A673 (cell line): ENCODE data around the gene CDYL2. TPM values are rescaled to one million over a fixed set of nuclear protein-coding genes. Genes with fewer than 3 reads are reported as not detected.

ENCODE experiments used
- BruUV-seq: library from RNA; stranded (reverse); fragments of 400-500 nt; replicated peaks from 2 replicates; lab custom pipeline; 2021; lab: Mats Ljungman, UMichigan
- CTCF ChIA-PET: fragments of 300-600 bp; sonication (Branson Sonifier 250); formaldehyde crosslinking; loops from one replicate; lab custom pipeline; 2022; ENCODE audit warnings: antibody characterized with exemption; lab: Charles Lee
- POLR2A ChIA-PET: fragments of 300-600 bp; sonication (Branson Sonifier 250); formaldehyde crosslinking; loops from one replicate; lab custom pipeline; 2022; ENCODE audit warnings: antibody characterized with exemption; ENCODE audit not compliant: low non-redundant PET; lab: Charles Lee
- DNase-seq: peaks from one replicate; pipeline ENCODE4 v3.0.0-alpha.2; 2015; ENCODE audit warnings: low spot score
- H3K27ac ChIP-seq: fragments of 200-600 bp; sonication (generic); 2 replicates; pipeline ENCODE4 v1.5.1; 2016; ENCODE audit warnings: mixed run types, low read depth, mild to moderate bottlenecking, mixed read lengths, antibody characterized with exemption, low read length; ENCODE audit not compliant: poor library complexity, severe bottlenecking
- H3K27me3 ChIP-seq: fragments of 200-600 bp; sonication (generic); replicated peaks from 2 replicates; pipeline ENCODE4 v1.6.1; 2017; ENCODE audit warnings: mixed run types, low read depth, mild to moderate bottlenecking, mixed read lengths, antibody characterized with exemption, low read length; ENCODE audit not compliant: insufficient read depth, poor library complexity
- H3K36me3 ChIP-seq: fragments of 200-600 bp; sonication (generic); 2 replicates; pipeline ENCODE4 v1.6.1; 2016; ENCODE audit warnings: mixed run types, mild to moderate bottlenecking, mixed read lengths, antibody characterized with exemption, low read length; ENCODE audit not compliant: insufficient read depth, poor library complexity, severe bottlenecking
- H3K4me1 ChIP-seq: fragments of 200-600 bp; sonication (generic); 2 replicates; pipeline ENCODE4 v1.6.1; 2017; ENCODE audit warnings: mixed run types, mild to moderate bottlenecking, mixed read lengths, antibody characterized with exemption, low read length; ENCODE audit not compliant: insufficient read depth, poor library complexity, severe bottlenecking
- H3K4me3 ChIP-seq: fragments of 200-600 bp; sonication (generic); 2 replicates; pipeline ENCODE4 v1.5.1; 2016; ENCODE audit warnings: low read depth, mixed run types, mild to moderate bottlenecking, mixed read lengths, low read length; ENCODE audit not compliant: poor library complexity, severe bottlenecking
- H3K9me3 ChIP-seq: fragments of 200-600 bp; sonication (generic); 2 replicates; pipeline ENCODE4 v1.6.1; 2016; ENCODE audit warnings: mixed run types, low read depth, mild to moderate bottlenecking, mixed read lengths, antibody characterized with exemption, low read length; ENCODE audit not compliant: poor library complexity, severe bottlenecking
- EZH2 ChIP-seq: fragments of 200-600 bp; sonication (generic); IDR thresholded peaks from 2 replicates; pipeline ENCODE4 v1.6.1; 2017; ENCODE audit warnings: borderline replicate concordance, low read depth, mild to moderate bottlenecking, mixed read lengths, antibody characterized with exemption, low read length; ENCODE audit not compliant: poor library complexity, severe bottlenecking
- intact Hi-C: fragments of 100-400 bp; cut with micrococcal nuclease; formaldehyde crosslinking; loops from one replicate; pipeline ENCODE4 v1.10.0; 2022; ENCODE audit not compliant: unreplicated experiment
- total RNA-seq: library from RNA; stranded (reverse); gene quantifications from 2 replicates; pipeline ENCODE4 v1.2.3, GENCODE V29; 2021
- TF ChIP-seq, protein P1 (sequence below): fragments of 300-800, 200-600 bp; sonication (generic); conservative IDR thresholded peaks from 2 replicates; pipeline ENCODE4 v1.5.1; 2017; ENCODE audit warnings: low read depth, mild to moderate bottlenecking, antibody characterized with exemption, low read length, moderate library complexity, mixed read lengths

The CDYL2 gene
- total RNA-seq, 1 experiment from 2014 or later = 0.64 TPM

DNA sequence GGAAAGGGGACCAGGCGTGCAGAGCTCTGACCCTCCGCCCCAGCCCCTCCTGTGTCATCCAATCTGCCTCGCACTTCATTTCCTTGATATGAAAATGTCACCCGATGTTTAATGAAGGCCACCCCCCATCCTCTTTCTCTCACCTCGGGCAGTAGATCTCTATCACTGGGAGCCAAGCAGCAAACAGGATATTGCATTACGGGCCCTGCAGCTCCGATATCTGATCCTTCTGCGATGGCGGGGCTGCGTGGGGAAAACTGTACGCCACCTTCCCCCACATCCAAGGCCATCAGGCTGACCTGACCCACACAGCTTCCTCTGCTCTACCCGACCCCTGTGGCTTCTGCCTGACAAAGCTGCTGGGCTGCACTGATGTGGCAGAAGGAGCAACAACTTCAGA is 188.7 kb downstream of the CDYL2 start:
- intact Hi-C loops = no loop called here
- Histone ChIP-seq H3K4me1 (no peaks in the 10 kb centered on the region), H3K36me3 (no peaks in the 10 kb centered on the region), H3K9me3 (no peaks in the 10 kb centered on the region), H3K27ac (no peak overlapping the region), H3K27me3 (no peaks in the 10 kb centered on the region), H3K4me3 (no peak overlapping the region)
- ChIA-PET POLR2A (no interaction called here), CTCF (no interaction called here)
- no peak for TF ChIP-seq EZH2
- TF ChIP-seq, protein P1, sequence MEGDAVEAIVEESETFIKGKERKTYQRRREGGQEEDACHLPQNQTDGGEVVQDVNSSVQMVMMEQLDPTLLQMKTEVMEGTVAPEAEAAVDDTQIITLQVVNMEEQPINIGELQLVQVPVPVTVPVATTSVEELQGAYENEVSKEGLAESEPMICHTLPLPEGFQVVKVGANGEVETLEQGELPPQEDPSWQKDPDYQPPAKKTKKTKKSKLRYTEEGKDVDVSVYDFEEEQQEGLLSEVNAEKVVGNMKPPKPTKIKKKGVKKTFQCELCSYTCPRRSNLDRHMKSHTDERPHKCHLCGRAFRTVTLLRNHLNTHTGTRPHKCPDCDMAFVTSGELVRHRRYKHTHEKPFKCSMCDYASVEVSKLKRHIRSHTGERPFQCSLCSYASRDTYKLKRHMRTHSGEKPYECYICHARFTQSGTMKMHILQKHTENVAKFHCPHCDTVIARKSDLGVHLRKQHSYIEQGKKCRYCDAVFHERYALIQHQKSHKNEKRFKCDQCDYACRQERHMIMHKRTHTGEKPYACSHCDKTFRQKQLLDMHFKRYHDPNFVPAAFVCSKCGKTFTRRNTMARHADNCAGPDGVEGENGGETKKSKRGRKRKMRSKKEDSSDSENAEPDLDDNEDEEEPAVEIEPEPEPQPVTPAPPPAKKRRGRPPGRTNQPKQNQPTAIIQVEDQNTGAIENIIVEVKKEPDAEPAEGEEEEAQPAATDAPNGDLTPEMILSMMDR = no peak
- BruUV-seq = no TSS peak
- no peak for DNase-seq

DNA sequence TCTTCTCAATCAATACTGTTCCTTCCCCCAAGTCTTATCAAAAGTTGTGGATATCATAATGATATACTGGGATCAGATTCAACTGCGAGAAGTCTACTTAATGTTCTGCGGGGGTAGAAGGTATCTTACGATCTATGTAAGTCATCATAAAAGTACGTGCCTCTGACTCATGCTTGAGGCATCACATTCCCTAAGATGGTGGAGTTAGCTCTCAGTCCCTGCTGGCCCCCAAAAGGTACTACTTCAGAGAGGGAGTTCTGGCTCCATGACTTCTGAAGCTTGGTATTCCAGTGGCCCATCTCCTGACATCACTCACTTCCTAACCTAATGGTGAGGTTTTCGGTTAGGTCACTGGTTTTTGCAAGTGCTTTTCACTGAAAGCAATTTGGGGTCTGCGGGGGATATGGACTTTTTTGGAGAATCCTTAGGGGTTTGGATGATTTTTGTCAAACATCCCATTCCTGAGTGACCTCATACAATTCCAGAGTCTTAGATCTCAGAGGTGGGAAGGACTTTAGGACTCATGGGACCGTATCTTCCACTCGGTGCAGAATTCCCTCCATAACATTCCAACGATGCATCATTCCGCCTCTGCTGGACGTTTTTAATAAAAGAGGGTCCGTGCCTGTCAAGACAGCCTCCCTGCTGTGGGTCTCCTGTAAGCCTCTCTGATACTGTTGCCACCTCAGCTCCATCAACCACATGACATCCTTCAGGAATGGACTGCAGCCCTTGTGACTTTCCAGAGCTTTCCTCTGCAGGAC is 189.3 kb downstream of the CDYL2 start:
- TF ChIP-seq, protein P1 = no peak
- Histone ChIP-seq H3K4me1 (no peaks in the 10 kb centered on the region), H3K9me3 (no peaks in the 10 kb centered on the region), H3K4me3 (no peak overlapping the region), H3K36me3 (no peaks in the 10 kb centered on the region), H3K27me3 (no peaks in the 10 kb centered on the region), H3K27ac (no peak overlapping the region)
- ChIA-PET CTCF (no interaction called here), POLR2A (no interaction called here)
- BruUV-seq = no TSS peak
- intact Hi-C loops = no loop called here
- DNase-seq = no peak

DNA sequence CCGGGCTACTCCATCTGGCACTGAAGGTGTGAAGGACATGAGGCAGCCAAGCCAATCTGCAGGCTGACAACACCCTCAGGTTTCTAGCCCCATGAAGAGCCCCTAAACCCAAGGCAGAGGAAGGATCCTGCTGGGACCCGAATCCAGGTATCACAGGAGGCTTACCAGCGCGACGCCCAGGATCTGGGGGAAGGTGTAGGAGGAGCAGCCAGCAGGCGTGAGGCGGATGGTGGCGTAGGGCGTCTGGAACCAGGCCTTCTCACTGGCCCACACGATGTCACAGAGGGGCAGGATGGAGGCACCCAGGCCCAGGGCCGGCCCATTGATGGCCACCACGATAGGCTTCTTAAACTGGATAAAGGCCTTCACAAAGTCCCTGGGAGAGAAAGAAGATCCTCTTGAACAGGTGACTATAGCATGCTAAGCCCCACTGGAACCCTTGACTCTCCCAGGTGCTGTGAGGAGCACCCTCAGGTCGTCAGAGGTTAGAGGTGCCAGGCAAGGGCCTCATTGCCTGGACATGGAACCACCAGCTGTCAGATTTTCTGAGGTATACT is 191.9 kb downstream of the CDYL2 start:
- no peaks in the 10 kb centered on the region for H3K4me1 ChIP-seq
- H3K4me3 ChIP-seq = no peak overlapping the region
- no peaks in the 10 kb centered on the region for H3K9me3 ChIP-seq
- H3K36me3 ChIP-seq = no peaks in the 10 kb centered on the region
- no peak overlapping the region for H3K27ac ChIP-seq
- TF ChIP-seq EZH2 = no peak
- TF ChIP-seq, protein P1 = no peak
- POLR2A ChIA-PET = no interaction called here
- no peak for DNase-seq
- BruUV-seq = no TSS peak
- intact Hi-C loops = no loop called here
- H3K27me3 ChIP-seq = no peaks in the 10 kb centered on the region
- CTCF ChIA-PET = no interaction called here
